Fibroblast of lung (primary cell): ENCODE measurements around the gene ZNF575. TPM values are rescaled to one million over a fixed set of nuclear protein-coding genes. Genes with fewer than 3 reads are reported as not detected.

Experiments used
- DNase-seq, 2 donors: peaks; one replicate each; pipeline versions ENCODE4 v3.0.0 to v3.0.0-alpha.2; 2010; ENCODE audit warnings: low read depth in 2 of 2
- H2AFZ ChIP-seq: 2 replicates; pipeline ENCODE4 v1.5.1; 2012; ENCODE audit warnings: low read length, control low read depth, inconsistent platforms
- H3K27ac ChIP-seq: 2 replicates; pipeline ENCODE4 v1.5.1; 2011; ENCODE audit warnings: low read length, control low read depth; ENCODE audit not compliant: insufficient read depth
- H3K27me3 ChIP-seq: 2 replicates; pipeline ENCODE4 v1.5.1; 2011; ENCODE audit warnings: mild to moderate bottlenecking, low read length; ENCODE audit not compliant: control insufficient read depth, insufficient read depth
- H3K36me3 ChIP-seq: 2 replicates; pipeline ENCODE4 v1.5.1; 2011; ENCODE audit warnings: low read length; ENCODE audit not compliant: control insufficient read depth, insufficient read depth
- H3K4me1 ChIP-seq: 2 replicates; pipeline ENCODE4 v1.5.1; 2011; ENCODE audit warnings: low read length; ENCODE audit not compliant: control insufficient read depth, insufficient read depth; ENCODE audit errors: extremely low read depth
- H3K4me2 ChIP-seq: 2 replicates; pipeline ENCODE4 v1.5.1; 2011; ENCODE audit warnings: low read length, control low read depth; ENCODE audit not compliant: insufficient read depth; ENCODE audit errors: extremely low read depth
- H3K4me3 ChIP-seq, 4 experiments: fragments of 200-600 bp in 1 of 4; sonication (generic) in 1 of 4; replicated peaks in 1 of 4; 2 replicates each; pipeline ENCODE4 v1.5.1; 2011 to 2016; ENCODE audit warnings: low read length in 4 of 4, low read depth in 3 of 4, mild to moderate bottlenecking in 3 of 4, control low read depth in 2 of 4, inconsistent platforms in 1 of 4, mixed read lengths in 1 of 4; ENCODE audit not compliant: insufficient read depth in 1 of 4; ENCODE audit errors: control extremely low read depth in 1 of 4
- H3K79me2 ChIP-seq: 2 replicates; pipeline ENCODE4 v1.5.1; 2012; ENCODE audit warnings: mild to moderate bottlenecking, low read length, inconsistent platforms; ENCODE audit not compliant: control insufficient read depth, insufficient read depth
- H3K9ac ChIP-seq: 2 replicates; pipeline ENCODE4 v1.5.1; 2011; ENCODE audit warnings: mild to moderate bottlenecking, low read length, control low read depth; ENCODE audit not compliant: insufficient read depth
- H3K9me3 ChIP-seq: 2 replicates; pipeline ENCODE4 v1.5.1; 2012; ENCODE audit warnings: low read depth, low read length; ENCODE audit not compliant: control insufficient read depth, insufficient read depth
- H4K20me1 ChIP-seq: 2 replicates; pipeline ENCODE4 v1.5.1; 2011; ENCODE audit warnings: low read length; ENCODE audit not compliant: control insufficient read depth, insufficient read depth; ENCODE audit errors: extremely low read depth
- EZH2 ChIP-seq: IDR thresholded peaks from 2 replicates; pipeline ENCODE4 v1.5.1; 2012; ENCODE audit warnings: low read length, control low read depth, mild to moderate bottlenecking; ENCODE audit errors: missing control alignments
- polyA plus RNA-seq, 2 donors: library from polyadenylated mRNA; depleted of rRNA in 1 of 2; stranded (reverse) in 1 of 2; unstranded in 1 of 2; fragments of >200 nt; gene quantifications; 2 replicates each; pipeline ENCODE4 v1.2.1, GENCODE V29; 2011 to 2012; ENCODE audit warnings: missing spikeins in 1 of 2
- total RNA-seq: library from RNA; depleted of rRNA; stranded (reverse); fragments of >200 nt; gene quantifications from 2 replicates; pipeline ENCODE4 v1.2.1, GENCODE V29; 2014
- TF ChIP-seq, protein P1 (sequence below), 2 donors: IDR thresholded peaks in 1 of 2; conservative IDR thresholded peaks in 1 of 2; 1 replicate in 1 of 2; 2 replicates in 1 of 2; pipeline ENCODE4 v1.5.1; 2011 to 2012; ENCODE audit warnings: low read length in 2 of 2, control low read depth in 1 of 2, inconsistent platforms in 1 of 2, low read depth in 1 of 2, mild to moderate bottlenecking in 1 of 2

ZNF575 gene
- total and polyA plus RNA-seq, 2 donors (not counting 1 experiment from before 2014, with no cell fraction given) = 0.27 to 0.33 TPM

DNA sequence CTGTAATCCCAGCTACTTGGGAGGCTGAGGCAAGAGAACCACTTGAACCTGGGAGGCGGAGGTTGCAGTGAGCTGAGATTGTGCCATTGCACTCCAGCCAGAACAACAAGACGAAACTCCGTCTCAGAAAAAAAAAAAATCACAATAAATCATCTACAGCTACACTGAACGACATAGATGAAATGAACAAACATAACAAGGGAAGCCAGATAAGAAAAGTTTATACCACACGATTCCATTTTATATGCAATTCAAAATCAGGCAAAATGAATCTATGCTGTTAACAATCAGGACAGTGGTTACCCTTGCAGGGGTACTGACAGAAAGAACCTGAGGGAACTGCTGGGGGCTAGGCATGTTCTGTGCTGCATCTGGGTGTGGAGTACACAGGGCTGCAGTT lies 36.7 kb downstream of the ZNF575 start:
- TF ChIP-seq EZH2 = no peak
- TF ChIP-seq, protein P1, sequence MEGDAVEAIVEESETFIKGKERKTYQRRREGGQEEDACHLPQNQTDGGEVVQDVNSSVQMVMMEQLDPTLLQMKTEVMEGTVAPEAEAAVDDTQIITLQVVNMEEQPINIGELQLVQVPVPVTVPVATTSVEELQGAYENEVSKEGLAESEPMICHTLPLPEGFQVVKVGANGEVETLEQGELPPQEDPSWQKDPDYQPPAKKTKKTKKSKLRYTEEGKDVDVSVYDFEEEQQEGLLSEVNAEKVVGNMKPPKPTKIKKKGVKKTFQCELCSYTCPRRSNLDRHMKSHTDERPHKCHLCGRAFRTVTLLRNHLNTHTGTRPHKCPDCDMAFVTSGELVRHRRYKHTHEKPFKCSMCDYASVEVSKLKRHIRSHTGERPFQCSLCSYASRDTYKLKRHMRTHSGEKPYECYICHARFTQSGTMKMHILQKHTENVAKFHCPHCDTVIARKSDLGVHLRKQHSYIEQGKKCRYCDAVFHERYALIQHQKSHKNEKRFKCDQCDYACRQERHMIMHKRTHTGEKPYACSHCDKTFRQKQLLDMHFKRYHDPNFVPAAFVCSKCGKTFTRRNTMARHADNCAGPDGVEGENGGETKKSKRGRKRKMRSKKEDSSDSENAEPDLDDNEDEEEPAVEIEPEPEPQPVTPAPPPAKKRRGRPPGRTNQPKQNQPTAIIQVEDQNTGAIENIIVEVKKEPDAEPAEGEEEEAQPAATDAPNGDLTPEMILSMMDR (conservative IDR thresholded peaks at IDR 0.05 in 1 of 2, IDR thresholded peaks at IDR 0.05 in 1 of 2; ENCODE audit: low read depth in 1 of 2, low read length in 2 of 2) = no peak
- Histone ChIP-seq H3K27me3 (no peaks in the 10 kb centered on the region), H3K4me1 (no peaks in the 10 kb centered on the region), H4K20me1 (no peaks in the 10 kb centered on the region), H3K9ac (no peak overlapping the region), H3K4me2 (no peak overlapping the region), H2AFZ (no peak overlapping the region), H3K9me3 (no peaks in the 10 kb centered on the region), H3K36me3 (no peaks in the 10 kb centered on the region), H3K27ac (no peak overlapping the region), H3K4me3 (no peak overlapping the region), H3K79me2 (peaks cover 3% of the 10 kb centered on the region)
- no peak for DNase-seq

DNA sequence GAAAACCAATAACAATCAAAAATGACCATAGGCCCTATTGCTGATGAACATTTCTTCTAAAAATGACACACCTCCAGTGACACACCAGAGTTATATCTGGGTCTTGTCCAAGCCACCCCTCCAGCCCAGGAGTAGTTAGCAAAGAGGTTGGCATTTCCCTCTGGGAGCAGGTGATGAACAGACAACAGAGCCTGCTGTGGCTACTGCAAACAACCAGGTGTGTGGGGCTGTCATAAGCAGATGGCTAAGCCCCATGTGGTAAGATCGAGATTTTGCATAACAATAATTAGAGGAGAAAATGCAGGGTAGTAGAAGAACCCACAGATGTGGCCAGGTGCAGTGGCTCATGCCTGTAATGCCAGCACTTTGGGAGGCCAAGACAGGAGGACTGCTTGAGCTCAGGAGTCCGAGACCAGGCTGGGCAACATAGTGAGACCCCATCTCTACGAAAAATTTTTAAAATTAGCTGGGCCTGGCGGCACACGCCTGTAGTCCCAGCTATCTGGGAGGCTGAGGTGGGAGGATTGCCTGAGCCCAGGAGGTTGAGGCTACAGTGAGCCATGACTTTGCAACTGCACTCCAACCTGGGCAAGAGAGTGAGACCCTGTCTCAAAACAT lies 37.3 kb downstream of the ZNF575 start:
- Histone ChIP-seq H3K36me3 (no peaks in the 10 kb centered on the region), H3K9me3 (no peaks in the 10 kb centered on the region), H3K27me3 (no peaks in the 10 kb centered on the region), H4K20me1 (no peaks in the 10 kb centered on the region), H3K4me2 (no peak overlapping the region), H2AFZ (no peak overlapping the region), H3K9ac (no peak overlapping the region), H3K4me3 (no peak overlapping the region), H3K79me2 (peaks cover 6% of the 10 kb centered on the region), H3K4me1 (no peaks in the 10 kb centered on the region), H3K27ac (no peak overlapping the region)
- DNase-seq = no peak
- TF ChIP-seq EZH2 = no peak
- TF ChIP-seq, protein P1 (conservative IDR thresholded peaks at IDR 0.05 in 1 of 2, IDR thresholded peaks at IDR 0.05 in 1 of 2; ENCODE audit: low read depth in 1 of 2, low read length in 2 of 2) = no peak

DNA sequence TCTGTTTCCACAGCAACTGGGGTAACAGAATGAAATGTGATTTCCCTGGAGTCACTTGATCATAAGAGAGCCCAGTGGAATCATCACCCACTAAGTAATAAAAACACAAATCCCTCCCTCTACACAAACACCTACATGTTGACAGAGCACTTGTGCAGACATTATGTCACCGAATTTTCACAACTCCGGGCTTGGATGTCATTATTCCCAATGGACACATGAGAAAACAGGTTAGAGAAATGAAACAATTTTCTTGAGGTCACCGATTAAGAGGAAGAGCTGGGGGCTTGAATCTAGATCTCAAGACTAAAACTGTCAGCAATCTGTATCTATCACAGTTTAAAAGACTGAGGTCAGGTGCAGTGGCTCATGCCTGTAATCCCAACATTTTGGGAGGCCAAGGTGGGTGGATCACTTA lies 39.2 kb downstream of the ZNF575 start:
- no peak overlapping the region for H3K4me3 ChIP-seq
- H3K9me3 ChIP-seq = no peaks in the 10 kb centered on the region
- H3K27me3 ChIP-seq = no peaks in the 10 kb centered on the region
- no peak overlapping the region for H3K9ac ChIP-seq
- DNase-seq = no peak
- H3K4me1 ChIP-seq = no peaks in the 10 kb centered on the region
- H4K20me1 ChIP-seq = no peaks in the 10 kb centered on the region
- no peak for TF ChIP-seq EZH2
- TF ChIP-seq, protein P1 (conservative IDR thresholded peaks at IDR 0.05 in 1 of 2, IDR thresholded peaks at IDR 0.05 in 1 of 2; ENCODE audit: low read depth in 1 of 2, low read length in 2 of 2) = no peak
- H3K27ac ChIP-seq = no peak overlapping the region
- H3K79me2 ChIP-seq = peaks cover 6% of the 10 kb centered on the region
- no peak overlapping the region for H2AFZ ChIP-seq
- no peaks in the 10 kb centered on the region for H3K36me3 ChIP-seq
- H3K4me2 ChIP-seq = no peak overlapping the region
